ENCODE measurements around the gene TIGD2.
A peak's percentile ranks its signal among the peaks of the same experiment; 100 is the strongest.

Gene TIGD2

GRCh38 chr4:89109841-89110540, 1.3 kb upstream of the TIGD2 start:
- no peak for ATAC-seq (ENCODE audit: low read depth)
- H3K4me3 ChIP-seq (ENCODE audit: severe bottlenecking): peak overlapping the region; percentile 73

GRCh38 chr4:89110541-89110985, 770 bp upstream of the TIGD2 start:
- Histone ChIP-seq H3K36me3 (ENCODE audit: low read depth) (peaks cover 16% of the 10 kb centered on the region), H3K4me1 (ENCODE audit: insufficient read depth, poor library complexity, severe bottlenecking) (peaks cover 8% of the 10 kb centered on the region), H3K27ac (ENCODE audit: poor library complexity, severe bottlenecking) (no peak overlapping the region), H3K9me3 (ENCODE audit: severe bottlenecking) (no peaks in the 10 kb centered on the region), H3K27me3 (ENCODE audit: insufficient read depth, poor library complexity, severe bottlenecking) (peaks cover 12% of the 10 kb centered on the region), H3K4me3 (ENCODE audit: severe bottlenecking) (peak overlapping the region; percentile 73)
- ATAC-seq (ENCODE audit: low read depth) (no peak), DNase-seq (ENCODE audit: low spot score) (no peak)
- no peak for TF ChIP-seq CTCF (IDR thresholded peaks at IDR 0.05; ENCODE audit: poor library complexity, severe bottlenecking)

More at GRCh38 chr4:89109841-89110540, 1.3 kb upstream of the TIGD2 start:
- DNase-seq (ENCODE audit: low spot score): no peak
- Histone ChIP-seq H3K36me3 (ENCODE audit: low read depth) (peaks cover 16% of the 10 kb centered on the region), H3K9me3 (ENCODE audit: severe bottlenecking) (no peaks in the 10 kb centered on the region), H3K27me3 (ENCODE audit: insufficient read depth, poor library complexity, severe bottlenecking) (peaks cover 12% of the 10 kb centered on the region), H3K27ac (ENCODE audit: poor library complexity, severe bottlenecking) (no peak overlapping the region), H3K4me1 (ENCODE audit: insufficient read depth, poor library complexity, severe bottlenecking) (peaks cover 8% of the 10 kb centered on the region)
- no peak for TF ChIP-seq CTCF (IDR thresholded peaks at IDR 0.05; ENCODE audit: poor library complexity, severe bottlenecking)

- Histone ChIP-seq H3K36me3 (ENCODE audit: low read depth) (peaks cover 16% of the 10 kb centered on the region), H3K27me3 (ENCODE audit: insufficient read depth, poor library complexity, severe bottlenecking) (peaks cover 12% of the 10 kb centered on the region), H3K4me3 (ENCODE audit: severe bottlenecking) (peak overlapping the region; percentile 73), H3K9me3 (ENCODE audit: severe bottlenecking) (no peaks in the 10 kb centered on the region), H3K27ac (ENCODE audit: poor library complexity, severe bottlenecking) (peak overlapping the region; percentile 72), H3K4me1 (ENCODE audit: insufficient read depth, poor library complexity, severe bottlenecking) (peaks cover 8% of the 10 kb centered on the region)
- no peak for TF ChIP-seq CTCF (IDR thresholded peaks at IDR 0.05; ENCODE audit: poor library complexity, severe bottlenecking)
- no peak for DNase-seq (ENCODE audit: low spot score)
- peak; percentile 75 for ATAC-seq (ENCODE audit: low read depth)
These were observed 665 bp downstream of the TIGD2 start for GRCh38 chr4:89111833-89112563.

- ATAC-seq (ENCODE audit: low read depth) (no peak), DNase-seq (ENCODE audit: low spot score) (no peak)
- H3K27me3 ChIP-seq (ENCODE audit: insufficient read depth, poor library complexity, severe bottlenecking): peaks cover 12% of the 10 kb centered on the region
- no peak for TF ChIP-seq CTCF (IDR thresholded peaks at IDR 0.05; ENCODE audit: poor library complexity, severe bottlenecking)
- peaks cover 16% of the 10 kb centered on the region for H3K36me3 ChIP-seq (ENCODE audit: low read depth)
- no peaks in the 10 kb centered on the region for H3K9me3 ChIP-seq (ENCODE audit: severe bottlenecking)
- H3K4me1 ChIP-seq (ENCODE audit: insufficient read depth, poor library complexity, severe bottlenecking): peaks cover 8% of the 10 kb centered on the region
- no peak overlapping the region for H3K4me3 ChIP-seq (ENCODE audit: severe bottlenecking)
- H3K27ac ChIP-seq (ENCODE audit: poor library complexity, severe bottlenecking): peak overlapping the region; percentile 72
These were observed 2.1 kb downstream of the TIGD2 start for GRCh38 chr4:89113415-89113814.
